Measurements from ENCODE around the gene EPX.
A peak's percentile ranks its signal among the peaks of the same experiment; 100 is the strongest.

Gene EPX

DNA sequence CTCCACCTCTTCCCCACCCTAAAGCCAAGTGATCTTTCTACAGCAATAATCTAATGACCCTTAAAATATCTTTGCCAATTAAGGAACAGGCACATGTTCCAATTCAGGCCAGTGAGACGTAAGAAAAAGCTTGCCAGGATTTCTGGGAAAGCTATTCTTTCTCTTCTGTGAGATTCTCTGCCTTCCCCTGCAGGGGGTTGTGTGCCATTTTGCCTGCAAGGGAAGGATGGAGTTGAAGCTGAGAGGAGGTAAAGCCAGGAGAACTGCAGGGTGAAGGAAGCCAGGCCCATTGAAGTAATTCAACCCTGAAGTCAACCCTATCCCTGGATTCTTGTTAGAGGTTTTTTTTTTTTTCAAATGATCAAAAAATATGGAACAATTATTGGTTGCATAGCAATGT lies 36.9 kb downstream of the EPX start:
- no peak for DNase-seq

DNA sequence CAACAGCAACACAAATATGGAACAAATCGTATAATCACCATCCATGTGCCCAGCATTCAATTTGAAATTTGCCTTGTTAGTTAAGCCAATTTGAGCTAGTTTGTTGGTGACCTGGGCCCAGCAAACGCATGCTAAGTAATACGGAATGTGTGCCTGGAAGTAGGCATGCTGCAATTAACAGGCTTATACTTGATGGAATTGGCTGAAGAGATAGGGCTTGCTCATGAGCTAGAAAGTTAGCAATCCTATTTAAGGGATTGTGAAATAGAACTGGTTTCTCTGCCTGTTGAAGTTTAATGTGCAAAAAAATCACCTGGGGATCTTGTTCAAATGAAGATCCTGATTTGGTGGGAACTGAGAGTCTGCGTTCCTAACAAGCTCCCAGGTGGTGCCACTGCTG lies 37.4 kb downstream of the EPX start:
- DNase-seq, result no peak

DNA sequence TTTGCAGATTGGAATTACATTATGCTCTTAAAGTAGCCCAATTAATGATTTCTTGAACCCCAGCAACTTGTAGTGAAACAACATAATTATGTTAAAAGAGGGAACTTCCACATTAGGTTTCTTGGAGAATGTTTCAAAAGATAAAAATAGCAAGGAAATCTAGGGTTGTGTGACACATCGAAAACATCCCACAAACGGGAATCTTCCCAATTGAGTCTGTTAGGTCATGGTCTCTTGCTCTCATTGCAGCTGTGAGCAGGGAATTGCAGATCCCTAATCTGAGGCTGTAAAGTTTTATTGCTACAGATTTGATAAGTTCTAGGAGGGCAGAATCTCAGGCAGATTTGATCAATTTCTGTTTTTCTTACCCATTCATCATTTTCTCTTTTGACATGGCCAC lies 39.1 kb downstream of the EPX start:
- no peak for DNase-seq

- DNase-seq, result peak; percentile 90
Measured at GRCh38 chr17:58232707-58233156, 40.2 kb downstream of the EPX start.

DNA sequence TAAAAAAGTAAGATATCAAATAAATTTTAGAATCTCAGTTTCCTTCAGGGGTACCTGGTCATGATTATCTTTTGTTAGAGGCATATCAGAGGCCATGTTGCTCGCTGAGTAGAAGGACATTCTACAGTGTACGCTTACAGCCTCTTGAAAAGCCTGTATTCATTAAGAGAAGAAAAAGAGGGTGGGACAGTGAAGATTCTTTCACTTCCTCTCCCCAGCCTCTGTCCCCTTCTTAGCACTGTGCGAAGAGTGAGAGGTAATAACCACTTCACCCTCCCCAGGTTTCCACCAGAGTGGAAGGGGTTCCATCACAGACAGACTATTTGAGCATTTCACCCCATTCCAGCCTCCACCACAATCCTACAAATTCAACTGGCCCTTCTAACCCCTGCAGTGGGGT lies 41.0 kb downstream of the EPX start:
- no peak for DNase-seq

DNA sequence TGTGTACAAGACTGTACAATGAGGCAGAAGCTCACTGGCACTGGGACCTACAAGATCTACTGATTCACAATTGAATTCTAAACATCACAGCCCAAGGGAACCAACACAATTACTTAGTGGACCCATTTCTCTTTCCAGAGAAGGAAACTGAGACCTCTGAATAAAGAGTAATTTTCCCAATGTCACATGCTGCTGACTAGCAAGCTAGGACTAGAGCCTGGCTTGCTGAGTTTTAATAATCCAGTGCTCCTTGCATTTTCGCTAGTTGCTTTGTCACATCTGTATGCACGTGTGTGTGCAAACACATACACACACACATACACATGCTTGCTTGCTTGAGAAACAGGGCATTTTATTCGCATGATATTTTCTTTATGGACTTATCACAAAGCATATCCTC lies 42.0 kb downstream of the EPX start:
- DNase-seq, result no peak

DNA sequence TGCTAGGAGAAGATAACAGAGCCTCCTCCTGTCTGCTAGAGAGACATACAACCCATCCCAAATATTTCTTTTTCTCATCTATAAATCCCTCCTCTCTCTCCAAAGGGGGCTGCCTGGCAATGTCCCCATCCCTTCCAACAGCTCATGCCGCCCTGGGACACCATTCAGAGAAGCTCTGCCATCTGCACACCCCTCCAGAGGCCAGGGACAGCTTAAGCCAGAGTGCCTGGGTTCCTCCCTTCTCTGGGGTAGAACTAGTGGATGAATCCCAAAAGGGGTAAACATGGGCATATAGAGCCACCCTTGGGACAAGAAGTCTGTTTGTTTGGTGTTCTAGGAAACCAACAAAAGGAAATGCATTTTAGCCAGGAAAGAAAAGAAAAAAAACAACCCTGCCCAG lies 43.3 kb downstream of the EPX start:
- DNase-seq, result no peak

GRCh38 chr17:58236394-58236793 lies 43.9 kb downstream of the EPX start:
- no peak for DNase-seq

GRCh38 chr17:58238147-58238634 lies 45.7 kb downstream of the EPX start, which contains the start of gene LPO:
TSS of gene LPO (plus strand) at chr17:58238584. CDS start at chr17:58242980, 4,396 bp downstream.
- DNase-seq, result peak; percentile 35

- no peak for DNase-seq
Measured at GRCh38 chr17:58239987-58240386, 47.5 kb downstream of the EPX start.

DNA sequence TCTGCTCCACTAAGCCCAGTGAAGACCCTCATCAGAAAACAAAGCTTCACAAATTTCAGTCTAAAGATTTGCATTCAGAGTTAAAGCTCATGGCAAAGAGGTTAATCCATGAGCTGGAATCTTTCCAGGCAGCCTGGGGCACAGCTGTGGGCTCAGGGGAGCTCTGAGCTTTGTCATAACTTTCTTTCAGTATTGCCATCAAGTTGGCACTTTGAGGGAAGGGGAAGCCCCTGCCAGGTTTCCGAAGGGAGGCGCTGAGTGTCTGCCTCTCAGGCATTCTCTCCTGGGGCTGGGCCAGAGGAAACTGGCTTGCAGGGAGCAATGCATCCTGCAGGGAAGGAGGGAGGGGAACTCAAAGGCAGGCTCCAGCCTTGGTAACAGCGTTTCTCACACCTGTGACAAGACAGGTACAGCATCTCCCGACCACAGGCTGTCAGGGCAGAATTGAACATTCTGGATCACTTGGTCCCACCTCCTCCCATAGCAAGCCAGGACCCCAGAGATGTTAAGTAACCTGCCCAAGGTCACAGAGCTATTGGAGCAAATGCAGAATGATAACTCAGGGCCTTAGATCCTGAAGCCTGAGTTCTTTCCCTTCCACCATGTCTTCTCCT lies 49.8 kb downstream of the EPX start:
- DNase-seq, result no peak

GRCh38 chr17:58244963-58245362 lies 52.4 kb downstream of the EPX start:
- no peak for DNase-seq

DNA sequence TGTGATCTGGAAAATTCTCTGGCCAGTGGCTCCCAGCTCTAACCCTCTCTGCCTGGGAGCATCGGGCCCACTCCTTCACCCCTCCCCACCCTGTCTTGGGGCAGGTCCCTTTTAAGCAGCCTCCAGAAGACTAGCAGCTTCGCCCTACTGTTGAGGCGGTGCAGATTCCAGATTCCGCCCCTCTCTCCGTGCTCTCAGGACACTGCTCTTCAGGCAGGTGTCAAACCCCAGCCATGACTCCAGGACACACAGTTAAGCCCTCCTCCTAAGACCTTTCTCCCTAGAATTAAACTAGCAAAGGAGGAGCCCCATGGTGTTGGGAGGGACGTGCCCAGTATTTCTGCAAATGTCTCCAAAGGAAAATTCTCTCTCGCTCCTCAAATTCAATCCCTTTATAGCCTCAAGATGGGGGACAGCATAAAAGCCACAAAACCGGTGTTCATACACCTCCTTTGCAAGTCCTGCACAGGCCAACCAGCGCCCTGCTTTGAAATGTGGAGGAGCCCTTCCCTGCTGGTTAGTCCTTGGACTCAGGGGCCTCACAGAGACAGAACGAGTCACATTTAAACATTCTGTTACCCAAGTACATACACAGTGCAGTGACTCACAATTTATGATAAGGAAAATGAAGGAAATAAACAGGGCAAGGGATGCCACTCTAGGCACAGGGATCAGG lies 53.0 kb downstream of the EPX start:
- no peak for DNase-seq

DNA sequence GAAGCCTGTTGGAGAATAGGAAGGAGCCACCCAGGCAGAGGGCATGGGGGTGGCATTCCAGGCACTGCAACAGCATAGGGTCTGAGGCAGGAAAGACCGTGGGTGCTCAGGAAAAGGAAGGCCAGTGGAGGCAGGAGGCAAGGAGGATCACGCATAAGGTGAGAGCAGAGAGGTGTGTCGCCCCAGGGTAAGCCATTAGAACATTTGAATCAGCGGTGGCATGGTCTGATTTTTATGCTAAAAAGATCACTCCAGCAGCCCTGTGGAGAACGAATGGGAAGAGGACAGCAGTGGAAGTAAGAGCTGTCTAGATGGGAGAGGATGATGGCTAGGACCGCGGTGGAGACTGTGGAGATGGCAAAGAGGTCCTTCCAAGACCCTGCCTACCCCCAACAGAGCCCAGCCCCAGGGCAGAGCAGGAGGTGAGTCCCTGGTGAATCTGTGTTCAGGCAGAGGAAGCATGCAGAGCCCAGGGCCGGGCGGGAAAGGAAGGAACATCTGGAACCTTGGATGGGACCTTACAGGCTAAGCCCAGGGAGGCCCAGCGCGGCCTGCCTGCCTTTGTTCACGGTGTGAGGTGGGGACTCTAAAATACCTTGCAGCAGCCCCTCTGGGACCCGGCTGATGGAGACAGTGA lies 53.7 kb downstream of the EPX start:
- DNase-seq, result no peak

- no peak for DNase-seq
Measured at GRCh38 chr17:58246781-58247180, 54.3 kb downstream of the EPX start.

GRCh38 chr17:58247511-58248363 lies 55.2 kb downstream of the EPX start:
- peak; percentile 30 for DNase-seq

GRCh38 chr17:58248955-58249269 lies 56.4 kb downstream of the EPX start:
- no peak for DNase-seq

DNA sequence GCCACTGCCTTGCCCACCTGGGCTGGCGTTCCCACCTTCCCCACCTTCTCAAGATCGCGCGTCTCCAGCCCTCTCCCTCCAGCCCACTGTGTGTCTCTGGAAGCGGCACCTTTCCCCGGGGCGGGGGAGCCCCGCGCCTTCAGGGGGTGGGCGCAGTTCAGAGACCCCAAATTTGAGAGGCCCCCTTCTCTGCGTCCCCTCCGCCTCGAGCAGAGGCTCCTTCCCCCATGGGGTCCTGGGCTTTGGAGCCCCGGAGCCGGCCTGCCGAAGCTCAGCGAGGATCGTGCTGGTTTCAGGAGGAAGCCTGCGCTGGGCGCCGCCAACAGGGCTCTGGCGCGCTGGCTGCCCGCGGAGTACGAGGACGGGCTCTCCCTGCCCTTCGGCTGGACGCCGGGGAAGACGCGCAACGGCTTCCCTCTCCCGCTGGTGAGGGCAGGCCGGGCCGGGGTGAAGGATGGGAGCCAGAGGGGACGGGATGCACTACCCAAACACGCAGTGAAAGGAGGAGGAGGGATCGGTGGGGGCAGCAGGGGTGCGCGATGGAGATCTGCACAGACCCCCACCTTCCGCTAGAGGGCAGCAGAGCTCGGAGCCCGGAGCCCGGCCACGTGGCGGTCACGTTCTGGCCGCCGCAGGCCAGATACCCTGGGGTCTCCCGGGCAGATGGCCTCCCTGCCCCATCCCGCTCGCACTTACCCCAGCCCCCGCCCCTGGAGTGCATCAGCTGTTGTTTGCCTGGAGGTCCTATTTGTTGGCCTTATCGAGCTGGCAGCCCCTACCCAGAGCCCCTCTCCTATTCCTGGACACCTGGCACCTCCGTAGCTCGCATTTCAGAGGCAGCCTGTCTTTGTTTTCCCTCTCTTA lies 57.0 kb downstream of the EPX start:
- peak; percentile 40 for DNase-seq

DNA sequence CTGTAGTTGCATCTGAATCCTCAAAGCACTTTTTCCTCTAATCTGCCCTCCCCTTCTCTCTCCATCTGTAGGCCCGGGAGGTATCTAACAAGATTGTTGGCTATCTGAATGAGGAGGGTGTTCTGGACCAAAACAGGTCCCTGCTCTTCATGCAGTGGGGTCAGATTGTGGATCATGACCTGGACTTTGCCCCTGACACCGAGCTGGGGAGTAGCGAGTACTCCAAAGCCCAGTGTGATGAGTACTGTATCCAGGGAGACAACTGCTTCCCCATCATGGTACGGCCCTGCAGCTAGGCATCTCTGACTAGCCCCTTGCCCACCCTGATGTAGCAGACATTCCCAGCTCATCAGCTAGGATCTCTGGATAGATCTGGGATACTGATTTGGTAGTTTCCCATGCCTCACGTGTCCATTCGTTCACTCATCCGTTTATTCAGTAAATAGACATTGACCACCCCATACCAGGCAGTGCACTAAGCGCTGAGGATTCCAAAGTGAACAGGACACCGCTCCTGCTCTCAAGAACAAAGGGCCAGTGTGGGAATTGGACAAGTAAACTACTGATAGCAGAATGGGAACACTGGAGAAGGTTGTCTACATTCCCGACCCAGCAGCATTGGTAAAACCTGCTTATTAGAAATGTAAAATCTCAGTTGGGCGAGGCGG lies 58.0 kb downstream of the EPX start:
- no peak for DNase-seq

DNA sequence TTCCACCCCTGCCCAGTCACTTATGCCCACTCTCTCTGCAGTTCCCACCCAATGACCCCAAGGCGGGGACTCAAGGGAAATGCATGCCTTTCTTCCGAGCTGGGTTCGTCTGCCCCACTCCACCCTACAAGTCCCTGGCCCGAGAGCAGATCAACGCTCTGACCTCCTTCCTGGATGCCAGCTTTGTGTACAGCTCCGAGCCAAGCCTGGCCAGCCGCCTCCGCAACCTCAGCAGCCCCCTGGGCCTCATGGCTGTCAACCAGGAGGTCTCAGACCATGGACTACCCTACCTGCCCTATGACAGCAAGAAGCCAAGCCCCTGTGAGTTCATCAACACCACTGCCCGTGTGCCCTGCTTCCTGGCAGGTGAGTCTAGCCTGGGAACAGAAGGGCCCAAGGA lies 59.6 kb downstream of the EPX start:
- DNase-seq, result no peak

GRCh38 chr17:58253082-58253481 lies 60.6 kb downstream of the EPX start:
- no peak for DNase-seq

Measured in GF-D8 (cell line).